Lower lobe of right lung (tissue), 2 donors: ENCODE data around the gene SEMA5B. TPM values are rescaled to one million over a fixed set of nuclear protein-coding genes. Genes with fewer than 3 reads are reported as not detected.

Experiments
- ATAC-seq, 2 donors: fragments of 200-7000 bp; cut with Tn5 transposase; one replicate each; pipeline ENCODE4 v1.9.1; 2020 to 2022; ENCODE audit warnings: mild to moderate bottlenecking in 2 of 2, moderate library complexity in 2 of 2
- DNase-seq: peaks from one replicate; pipeline ENCODE4 v3.0.0-alpha.2; 2020
- H3K27ac ChIP-seq: fragments of 200-600 bp; one replicate; pipeline ENCODE4 v1.8.0; 2022
- H3K27me3 ChIP-seq: fragments of 200-600 bp; one replicate; pipeline ENCODE4 v1.8.0; 2022; ENCODE audit warnings: low read depth
- H3K36me3 ChIP-seq: fragments of 200-600 bp; one replicate; pipeline ENCODE4 v1.8.0; 2022; ENCODE audit warnings: mild to moderate bottlenecking
- H3K4me1 ChIP-seq: fragments of 200-600 bp; one replicate; pipeline ENCODE4 v1.8.0; 2022
- H3K4me3 ChIP-seq: fragments of 200-600 bp; one replicate; pipeline ENCODE4 v1.8.0; 2022; ENCODE audit warnings: mild to moderate bottlenecking
- H3K9me3 ChIP-seq: fragments of 200-600 bp; one replicate; pipeline ENCODE4 v1.8.0; 2022
- CTCF ChIP-seq: fragments of 200-600 bp; IDR thresholded peaks from one replicate; pipeline ENCODE4 v1.8.0; 2022; ENCODE audit warnings: antibody characterized with exemption, mild to moderate bottlenecking
- intact Hi-C: fragments of 100-400 bp; cut with DNase I; formaldehyde crosslinking; loops from one replicate; pipeline ENCODE4 v1.11.0; 2022
- total RNA-seq: library from RNA; stranded (reverse); fragmentation: NEBNext Ultra II Directional; extraction: Animal tissue kit (Norgen Biotek cat#: 25700); gene quantifications from one replicate; pipeline ENCODE4 v1.2.1, GENCODE V29; 2021
- donor health status: DM: no; HTN: yes; CAD: no; lungs with severe emphysema.

The SEMA5B gene
- total RNA-seq, 1 donor from 2014 or later: 0.71 TPM

GRCh38 chr3:122964811-122965210 lies 62.8 kb downstream of the SEMA5B start:
- Histone ChIP-seq H3K27me3 (no peaks in the 10 kb centered on the region), H3K36me3 (no peaks in the 10 kb centered on the region), H3K9me3 (no peaks in the 10 kb centered on the region), H3K4me1 (peaks cover 7% of the 10 kb centered on the region), H3K27ac (no peak overlapping the region), H3K4me3 (no peak overlapping the region)
- TF ChIP-seq CTCF: no peak
- no peak for ATAC-seq
- no peak for DNase-seq
- intact Hi-C loops: no loop called here

GRCh38 chr3:122962149-122962548 lies 65.4 kb downstream of the SEMA5B start:
- H3K9me3 ChIP-seq: no peaks in the 10 kb centered on the region
- H3K27me3 ChIP-seq: no peaks in the 10 kb centered on the region
- no peak overlapping the region for H3K4me3 ChIP-seq
- DNase-seq (no peak), ATAC-seq (no peak)
- no peak for TF ChIP-seq CTCF
- H3K27ac ChIP-seq: no peak overlapping the region
- peaks cover 14% of the 10 kb centered on the region for H3K4me1 ChIP-seq
- intact Hi-C loops: no loop called here
- no peaks in the 10 kb centered on the region for H3K36me3 ChIP-seq

GRCh38 chr3:122961146-122961545 lies 66.4 kb downstream of the SEMA5B start:
- H3K27ac ChIP-seq: no peak overlapping the region

GRCh38 chr3:122960652-122961051 lies 66.9 kb downstream of the SEMA5B start:
- intact Hi-C loops: no loop called here
- H3K27me3 ChIP-seq: no peaks in the 10 kb centered on the region
- no peak overlapping the region for H3K27ac ChIP-seq
- no peak for TF ChIP-seq CTCF
- peaks cover 23% of the 10 kb centered on the region for H3K4me1 ChIP-seq
- no peak overlapping the region for H3K4me3 ChIP-seq
- no peaks in the 10 kb centered on the region for H3K9me3 ChIP-seq
- H3K36me3 ChIP-seq: no peaks in the 10 kb centered on the region
- DNase-seq: no peak
- ATAC-seq: no peak

More at GRCh38 chr3:122961146-122961545, 66.4 kb downstream of the SEMA5B start:
- Histone ChIP-seq H3K4me1 (peaks cover 23% of the 10 kb centered on the region), H3K9me3 (no peaks in the 10 kb centered on the region), H3K4me3 (no peak overlapping the region), H3K36me3 (no peaks in the 10 kb centered on the region), H3K27me3 (no peaks in the 10 kb centered on the region)
- TF ChIP-seq CTCF: no peak
- ATAC-seq (no peak), DNase-seq (no peak)
- intact Hi-C loops: no loop called here

GRCh38 chr3:122959339-122959738 lies 68.2 kb downstream of the SEMA5B start:
- Histone ChIP-seq H3K27ac (no peak overlapping the region), H3K4me1 (peaks cover 23% of the 10 kb centered on the region), H3K36me3 (no peaks in the 10 kb centered on the region), H3K27me3 (no peaks in the 10 kb centered on the region), H3K9me3 (no peaks in the 10 kb centered on the region), H3K4me3 (no peak overlapping the region)
- DNase-seq (no peak), ATAC-seq (no peak)
- no peak for TF ChIP-seq CTCF
- intact Hi-C loops: no loop called here
